Left kidney (tissue), 2 donors: ENCODE data around the gene SYT15B. TPM values are rescaled to one million over a fixed set of nuclear protein-coding genes. Genes with fewer than 3 reads are reported as not detected.
"Not testable (repeated sequence)": the region's sequence is repeated elsewhere in the genome, so short reads cannot be mapped to it uniquely, and the experiment has no call there.

Experiments used
- DNase-seq: peaks from one replicate; pipeline ENCODE4 v3.0.0-alpha.2; 2013
- polyA plus RNA-seq: library from polyadenylated mRNA; unstranded; fragments of 120-200 nt; gene quantifications from one replicate; pipeline ENCODE4 v1.2.1, GENCODE V29; 2013; ENCODE audit not compliant: insufficient read length

Gene SYT15B
- polyA plus RNA-seq, 1 donor, result 1.1 TPM

DNA sequence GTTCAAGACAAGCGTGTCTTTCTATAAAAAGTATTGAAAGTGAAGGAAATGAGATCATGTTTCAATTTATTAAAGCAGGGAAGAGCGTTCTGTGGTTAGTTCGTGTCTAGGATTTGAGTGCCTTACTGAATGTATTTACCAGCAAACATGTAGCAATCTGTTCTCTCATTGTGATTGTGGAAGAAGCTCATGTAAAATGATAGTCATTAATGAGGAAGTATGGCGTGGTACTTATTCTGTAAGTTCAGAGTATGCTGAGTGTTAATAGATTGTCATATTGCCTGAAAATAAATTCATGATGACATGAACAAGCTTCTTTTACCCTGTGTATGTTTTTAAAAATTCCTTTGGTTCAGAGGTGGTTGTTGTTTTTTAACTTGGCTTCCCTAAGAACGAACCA is 32.5 kb downstream of the SYT15B start:
- not testable (repeated sequence) for DNase-seq

GRCh38 chr10:47725740-47726139 is 37.7 kb downstream of the SYT15B start:
- DNase-seq, result not testable (repeated sequence)

DNA sequence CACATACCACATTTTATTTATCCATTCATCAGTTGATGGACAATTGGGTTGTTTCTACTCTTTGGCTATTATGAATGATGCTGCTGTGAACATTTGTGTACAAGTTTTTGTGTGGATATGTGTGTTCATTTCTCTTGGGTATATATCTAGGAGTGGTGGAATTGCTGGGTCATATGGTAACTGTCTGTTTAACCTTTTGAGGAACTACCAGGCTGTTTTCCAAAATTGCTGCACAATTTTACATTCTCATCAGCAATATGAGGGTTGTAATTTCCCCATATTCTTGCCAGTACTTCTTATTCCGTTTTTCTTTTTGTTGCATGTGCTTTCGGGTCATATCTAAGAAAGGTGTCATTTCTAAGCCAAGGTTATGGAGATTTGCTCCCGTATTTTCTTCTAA is 38.3 kb downstream of the SYT15B start:
- not testable (repeated sequence) for DNase-seq

DNA sequence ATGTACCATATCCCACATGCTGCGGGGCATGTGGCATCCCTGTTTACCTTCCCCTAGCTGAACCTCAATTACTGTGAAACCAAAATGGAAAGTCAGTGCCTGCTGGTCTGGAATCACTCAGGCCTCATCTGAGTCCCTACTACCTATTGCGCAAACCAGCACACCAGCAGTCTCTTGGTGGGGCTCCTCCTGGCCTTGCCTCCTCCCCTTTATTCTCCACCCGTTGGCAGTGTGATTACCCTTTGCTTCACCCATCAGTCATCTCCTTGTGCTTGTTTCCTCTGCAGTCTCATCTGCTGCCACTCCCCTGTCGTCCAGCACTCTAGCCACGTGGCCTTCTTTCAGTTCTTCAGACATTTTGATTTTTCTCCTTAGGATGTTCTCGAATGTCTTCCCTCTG is 39.3 kb downstream of the SYT15B start:
- DNase-seq, result not testable (repeated sequence)

DNA sequence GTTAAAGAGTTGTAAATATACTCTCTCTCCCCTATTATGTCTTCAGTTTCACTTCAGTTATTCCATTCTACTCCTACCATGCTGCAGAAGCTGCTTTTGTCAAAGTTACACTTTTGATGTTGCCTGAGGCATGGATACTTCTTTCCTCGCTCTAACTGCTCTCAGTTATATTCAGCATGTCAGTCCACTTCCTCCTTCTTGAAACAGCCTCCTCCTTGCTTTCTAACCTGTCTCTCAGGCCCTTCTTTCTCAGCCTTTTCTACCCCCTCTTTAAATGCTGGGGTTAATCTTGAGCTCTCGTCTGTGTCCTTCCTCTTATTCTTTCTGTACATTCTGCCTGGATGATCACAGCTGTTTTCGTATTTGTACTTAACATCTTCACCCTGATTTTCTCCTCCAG is 40.0 kb downstream of the SYT15B start:
- DNase-seq, result not testable (repeated sequence)

DNA sequence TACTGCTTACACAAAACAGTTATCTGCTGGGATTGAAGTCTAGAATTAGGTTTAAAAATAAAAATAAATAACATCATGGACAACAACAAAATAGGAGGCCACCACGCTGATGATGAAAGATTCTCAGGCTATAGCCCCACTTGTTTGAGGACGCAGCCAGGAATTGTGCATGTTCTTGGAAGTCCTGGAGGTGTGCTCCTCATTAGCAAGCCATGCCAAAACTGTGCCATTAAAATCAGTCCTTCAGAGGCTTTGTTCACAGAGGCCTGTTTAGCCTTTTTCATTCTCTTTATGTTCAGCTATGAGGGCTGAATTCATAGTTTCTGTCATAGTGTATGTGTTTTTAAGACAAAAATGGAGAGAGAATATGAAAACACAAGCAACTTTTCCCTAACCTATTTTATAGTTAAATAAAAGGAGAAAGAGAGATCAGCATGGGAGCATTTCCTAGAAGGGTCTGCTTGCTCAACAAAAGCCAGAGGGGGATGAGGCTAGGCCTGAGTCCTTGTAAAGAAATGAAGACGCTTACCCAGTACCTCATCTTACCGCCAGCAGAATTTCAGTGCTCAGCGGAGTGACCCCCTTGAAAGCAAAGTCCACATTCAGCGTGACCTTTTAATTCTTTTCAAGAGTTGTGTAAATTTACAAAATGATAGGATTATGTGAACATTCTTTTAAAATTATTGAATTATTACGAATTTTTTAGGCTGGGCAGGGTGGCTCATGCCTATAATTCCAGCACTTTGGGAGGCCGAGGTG is 46.2 kb downstream of the SYT15B start:
- DNase-seq, result not testable (repeated sequence)

Other genes starting within 250 kb of the SYT15B start
- gene AGAP9, start 240.0 kb downstream of the SYT15B start, polyA plus RNA-seq, result 63.4 TPM
- not detected for gene NPY4R2, start 155.1 kb upstream of the SYT15B start, polyA plus RNA-seq
- not detected for gene FAM25C, start 236.2 kb upstream of the SYT15B start, polyA plus RNA-seq